HG03442 (cell line): Measurements from ENCODE around the gene METTL21A.

ENCODE experiments used
- ATAC-seq: cut with Tn5 transposase; IDR thresholded peaks from one replicate; pipeline ENCODE4 v1.9.1; 2021; ENCODE audit warnings: mild to moderate bottlenecking, moderate library complexity; ENCODE audit not compliant: unreplicated experiment

The METTL21A gene

DNA sequence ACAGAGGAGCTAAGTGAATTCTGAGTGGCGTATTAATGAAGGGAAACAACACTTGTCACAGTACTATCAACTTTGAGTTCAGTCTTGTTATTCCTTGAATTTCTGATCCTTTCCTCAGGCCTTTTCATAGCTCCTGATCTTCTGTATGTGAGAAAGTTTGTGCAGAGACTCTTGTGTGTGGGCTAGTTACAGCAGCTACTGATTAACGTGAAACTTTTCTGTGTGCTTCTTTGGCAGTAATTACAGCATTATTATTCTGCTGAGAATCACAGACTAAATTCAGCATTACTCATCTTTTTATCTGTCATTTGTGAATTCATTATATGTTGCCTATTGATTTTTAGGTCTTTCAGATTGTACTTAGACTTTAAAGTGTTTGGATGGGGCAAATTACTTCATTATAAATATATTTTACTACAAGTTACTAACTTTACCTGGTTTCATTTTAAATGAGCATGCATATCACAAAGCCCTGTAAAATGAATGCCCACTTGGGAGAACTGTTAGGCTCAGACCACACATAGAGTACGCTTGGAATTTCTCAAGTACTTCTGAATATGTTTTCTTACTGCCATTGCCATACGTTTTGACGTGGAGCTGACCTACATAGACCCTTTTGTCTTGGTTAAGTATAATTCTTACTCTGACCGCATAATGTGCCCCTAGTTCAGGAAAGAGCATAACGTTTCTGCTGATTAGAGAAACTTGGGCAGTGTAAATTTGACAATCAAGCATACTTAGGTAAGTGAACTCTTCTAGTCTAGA is 59.3 kb downstream of the METTL21A start:
- ATAC-seq: no peak
